Measurements from ENCODE around the gene AGR2. TPM values are rescaled to one million over a fixed set of nuclear protein-coding genes. Genes with fewer than 3 reads are reported as not detected.

AGR2 gene
- polyA plus RNA-seq, 1 of the 3 experiments (the other 2 are of a cell fraction): not detected

DNA sequence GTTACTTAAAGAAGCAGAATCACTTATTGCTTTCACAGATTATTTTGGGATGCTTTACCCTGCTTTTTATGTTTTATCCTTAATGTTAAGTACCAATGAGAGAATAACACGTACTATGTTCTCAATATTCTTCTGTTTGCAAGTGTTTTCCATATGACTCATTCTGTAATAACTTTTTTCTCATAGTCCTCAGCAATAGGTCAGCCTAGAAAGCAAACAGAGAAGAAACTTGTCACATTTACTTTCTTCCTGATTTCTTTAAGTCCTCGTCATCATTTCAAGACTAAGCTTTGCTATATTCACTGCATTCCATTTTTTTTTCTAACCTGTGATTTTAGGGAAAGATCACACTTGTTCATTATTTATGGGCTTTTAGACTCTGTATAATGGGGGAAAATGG is 6.8 kb upstream of the AGR2 start:
- ChIA-PET POLR2A (no interaction called here), CTCF (interaction anchor here (2.9 kb wide), 1 partner anchor 11 kb away, joined by 25 read pairs; no protein-coding TSS in a partner anchor)
- Histone ChIP-seq H3K79me2 (ENCODE audit: insufficient read depth) (no peaks in the 10 kb centered on the region), H3K36me3 (replicated peaks in 1 of 2; ENCODE audit: control insufficient read depth in 1 of 2, insufficient read depth in 2 of 2, low read length in 1 of 2) (no peaks in the 10 kb centered on the region), H3K9me2 (no peaks in the 10 kb centered on the region), H2AFZ (ENCODE audit: low read depth) (no peak overlapping the region), H3K4me2 (no peak overlapping the region), H3K4me1 (ENCODE audit: control insufficient read depth in 1 of 2, insufficient read depth in 2 of 2, low read depth in 1 of 2, low read length in 1 of 2) (no peaks in the 10 kb centered on the region; a peak in 1 of 4 replicates), H3K4me3 (ENCODE audit: low read depth in 2 of 2, low read length in 1 of 2) (no peak overlapping the region), H3K27ac (ENCODE audit: low read depth in 2 of 2, low read length in 1 of 2) (no peak overlapping the region), H3K27me3 (ENCODE audit: insufficient read depth) (peaks cover 19% of the 10 kb centered on the region; the same call in 1 of the 2 replicates), H4K20me1 (ENCODE audit: insufficient read depth) (no peaks in the 10 kb centered on the region), H3K9ac (no peak overlapping the region), H3F3A (replicated peaks; ENCODE audit: insufficient read depth) (no peaks in the 10 kb centered on the region), H3K9me3 (no peaks in the 10 kb centered on the region)
- DNase-seq: no peak
- 40% methylated on average over 2 of the region's 2 CpGs for WGBS (ENCODE audit: low lambda C conversion rate)
- no peak for TF ChIP-seq REST (IDR thresholded peaks at IDR 0.05; ENCODE audit: low read depth, low read length)
- TF ChIP-seq, protein P1, sequence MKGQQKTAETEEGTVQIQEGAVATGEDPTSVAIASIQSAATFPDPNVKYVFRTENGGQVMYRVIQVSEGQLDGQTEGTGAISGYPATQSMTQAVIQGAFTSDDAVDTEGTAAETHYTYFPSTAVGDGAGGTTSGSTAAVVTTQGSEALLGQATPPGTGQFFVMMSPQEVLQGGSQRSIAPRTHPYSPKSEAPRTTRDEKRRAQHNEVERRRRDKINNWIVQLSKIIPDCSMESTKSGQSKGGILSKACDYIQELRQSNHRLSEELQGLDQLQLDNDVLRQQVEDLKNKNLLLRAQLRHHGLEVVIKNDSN (IDR thresholded peaks at IDR 0.05; ENCODE audit: borderline replicate concordance, low read depth): no peak
- TF ChIP-seq RAD21 (IDR thresholded peaks at IDR 0.05; ENCODE audit: low read length): no peak
- TF ChIP-seq, protein P2, sequence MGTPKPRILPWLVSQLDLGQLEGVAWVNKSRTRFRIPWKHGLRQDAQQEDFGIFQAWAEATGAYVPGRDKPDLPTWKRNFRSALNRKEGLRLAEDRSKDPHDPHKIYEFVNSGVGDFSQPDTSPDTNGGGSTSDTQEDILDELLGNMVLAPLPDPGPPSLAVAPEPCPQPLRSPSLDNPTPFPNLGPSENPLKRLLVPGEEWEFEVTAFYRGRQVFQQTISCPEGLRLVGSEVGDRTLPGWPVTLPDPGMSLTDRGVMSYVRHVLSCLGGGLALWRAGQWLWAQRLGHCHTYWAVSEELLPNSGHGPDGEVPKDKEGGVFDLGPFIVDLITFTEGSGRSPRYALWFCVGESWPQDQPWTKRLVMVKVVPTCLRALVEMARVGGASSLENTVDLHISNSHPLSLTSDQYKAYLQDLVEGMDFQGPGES (IDR thresholded peaks at IDR 0.05; ENCODE audit: low read depth, low read length): no peak
- TF ChIP-seq RXRA (IDR thresholded peaks at IDR 0.05; ENCODE audit: borderline replicate concordance, low read depth): no peak
- no peak for TF ChIP-seq FOSL2 (IDR thresholded peaks at IDR 0.05; ENCODE audit: borderline replicate concordance, low read depth)
- TF ChIP-seq RFX5 (IDR thresholded peaks at IDR 0.05; ENCODE audit: low read length): no peak
- TF ChIP-seq MAX (IDR thresholded peaks at IDR 0.05; ENCODE audit: low read depth): no peak
- TF ChIP-seq FOXM1 (IDR thresholded peaks at IDR 0.05; ENCODE audit: low read depth): no peak
- TF ChIP-seq TEAD4 (IDR thresholded peaks at IDR 0.05; ENCODE audit: borderline replicate concordance, insufficient read depth): no peak
- TF ChIP-seq SMC3 (IDR thresholded peaks at IDR 0.05; ENCODE audit: low read depth, low read length): no peak
- no peak for TF ChIP-seq YY1 (IDR thresholded peaks at IDR 0.05; ENCODE audit: low read depth)
- no peak for TF ChIP-seq EZH2phosphoT487 (IDR thresholded peaks at IDR 0.05; ENCODE audit: borderline replicate concordance, low read depth)
- TF ChIP-seq NRF1 (IDR thresholded peaks at IDR 0.05; ENCODE audit: low read depth, low read length): no peak
- no peak for TF ChIP-seq GABPA (IDR thresholded peaks at IDR 0.05; ENCODE audit: low read depth)
